Endothelial cell (in vitro differentiated cells): ENCODE data around the gene LIPN. TPM values are rescaled to one million over a fixed set of nuclear protein-coding genes. Genes with fewer than 3 reads are reported as not detected.

ENCODE experiments used
- DNase-seq: peaks from one replicate; pipeline ENCODE4 v3.0.0; 2021; ENCODE audit warnings: low spot score
- H3K27ac Mint-ChIP-seq: one replicate; pipeline ENCODE4 v1.8.0; 2021; ENCODE audit warnings: mixed read lengths, inconsistent platforms; ENCODE audit not compliant: unreplicated experiment
- H3K27me3 Mint-ChIP-seq: one replicate; pipeline ENCODE4 v1.8.0; 2021; ENCODE audit warnings: mild to moderate bottlenecking, moderate library complexity, mixed read lengths, inconsistent platforms; ENCODE audit not compliant: unreplicated experiment
- H3K36me3 Mint-ChIP-seq: one replicate; pipeline ENCODE4 v1.8.0; 2021; ENCODE audit warnings: mild to moderate bottlenecking, low read depth, mixed read lengths, inconsistent platforms; ENCODE audit not compliant: unreplicated experiment
- H3K4me1 Mint-ChIP-seq: one replicate; pipeline ENCODE4 v1.8.0; 2021; ENCODE audit warnings: mild to moderate bottlenecking, mixed read lengths, inconsistent platforms; ENCODE audit not compliant: unreplicated experiment
- H3K4me3 Mint-ChIP-seq: one replicate; pipeline ENCODE4 v1.8.0; 2021; ENCODE audit warnings: mild to moderate bottlenecking, mixed read lengths, inconsistent platforms; ENCODE audit not compliant: unreplicated experiment
- H3K9me3 Mint-ChIP-seq: one replicate; pipeline ENCODE4 v1.8.0; 2021; ENCODE audit warnings: mixed read lengths, inconsistent platforms; ENCODE audit not compliant: unreplicated experiment
- CTCF ChIP-seq: fragments of 200-600 bp; sonication (generic); IDR thresholded peaks from one replicate; pipeline ENCODE4 v1.5.0; 2021; ENCODE audit warnings: antibody characterized with exemption; ENCODE audit not compliant: unreplicated experiment
- total RNA-seq: library from RNA; stranded (reverse); fragmentation: NEBNext Ultra II Directional; extraction: Animal tissue kit (Norgen Biotek cat#: 25700); gene quantifications from one replicate; pipeline ENCODE4 v1.2.1, GENCODE V29; 2021; ENCODE audit not compliant: unreplicated experiment

LIPN gene
- total RNA-seq, 1 donor from 2014 or later = not detected

- Mint-ChIP-seq H3K27ac (no peak overlapping the region), H3K9me3 (no peaks in the 10 kb centered on the region), H3K36me3 (no peaks in the 10 kb centered on the region), H3K27me3 (no peaks in the 10 kb centered on the region), H3K4me3 (no peak overlapping the region), H3K4me1 (no peaks in the 10 kb centered on the region)
- no peak for TF ChIP-seq CTCF
- no peak for DNase-seq
Observed at GRCh38 chr10:88800152-88801125, 40.6 kb downstream of the LIPN start.

GRCh38 chr10:88802523-88803285 is 42.9 kb downstream of the LIPN start, which contains the start of gene LIPM:
Gene LIPM (plus strand): TSS chr10:88802730. CDS start chr10:88802897, 167 bp downstream.
- no peak for TF ChIP-seq CTCF
- no peak for DNase-seq
- H3K4me3 Mint-ChIP-seq = no peak within 1 kb of the TSS

GRCh38 chr10:88803641-88804040 is 43.8 kb downstream of the LIPN start:
- DNase-seq = no peak
- Mint-ChIP-seq H3K9me3 (no peaks in the 10 kb centered on the region), H3K27ac (no peak overlapping the region), H3K4me3 (no peak overlapping the region), H3K36me3 (no peaks in the 10 kb centered on the region), H3K4me1 (no peaks in the 10 kb centered on the region), H3K27me3 (peaks cover 2% of the 10 kb centered on the region)
- TF ChIP-seq CTCF = no peak

More at GRCh38 chr10:88802523-88803285, 42.9 kb downstream of the LIPN start, which contains the start of gene LIPM:
- H3K27ac Mint-ChIP-seq = no peak within 1 kb of the TSS
- H3K36me3 Mint-ChIP-seq = no peaks in the 10 kb centered on the region
- H3K27me3 Mint-ChIP-seq = peaks cover 2% of the 10 kb centered on the region
- no peaks in the 10 kb centered on the region for H3K4me1 Mint-ChIP-seq
- H3K9me3 Mint-ChIP-seq = no peaks in the 10 kb centered on the region

GRCh38 chr10:88804083-88804812 is 44.4 kb downstream of the LIPN start:
- H3K27ac Mint-ChIP-seq = no peak overlapping the region
- no peaks in the 10 kb centered on the region for H3K4me1 Mint-ChIP-seq
- DNase-seq = no peak

More at GRCh38 chr10:88804083-88804812, 44.4 kb downstream of the LIPN start:
- H3K36me3 Mint-ChIP-seq = no peaks in the 10 kb centered on the region
- TF ChIP-seq CTCF = no peak
- H3K4me3 Mint-ChIP-seq = no peak overlapping the region
- no peaks in the 10 kb centered on the region for H3K9me3 Mint-ChIP-seq
- H3K27me3 Mint-ChIP-seq = peaks cover 2% of the 10 kb centered on the region
